ENCODE data around the gene IQSEC1. TPM values are rescaled to one million over a fixed set of nuclear protein-coding genes. Genes with fewer than 3 reads are reported as not detected.

The IQSEC1 gene
- total RNA-seq, 4 donors from 2014 or later = 31.9 to 35.8 (median 34.8) TPM

- 72 to 78% methylated on average over 6 of the region's 6 CpGs for WGBS, 2 donors
- TF ChIP-seq CTCF (IDR thresholded peaks at IDR 0.05) (no peak), POLR2A (IDR thresholded peaks at IDR 0.05) (no peak)
- no peak for DNase-seq (ENCODE audit: low spot score in 2 of 2)
- intact Hi-C loops (cut with DNase I; ENCODE audit: low total_unique reads) = no loop called here
- H3K4me3 ChIP-seq (ENCODE audit: low read depth, poor library complexity, severe bottlenecking) = no peak overlapping the region
These were observed 132.4 kb downstream of the IQSEC1 start for GRCh38 chr3:12940854-12941253.

- H3K4me3 ChIP-seq (ENCODE audit: low read depth, poor library complexity, severe bottlenecking) = no peak overlapping the region
- 78 to 84% methylated on average over 10 of the region's 10 CpGs for WGBS, 2 donors
- TF ChIP-seq POLR2A (IDR thresholded peaks at IDR 0.05) (no peak), CTCF (IDR thresholded peaks at IDR 0.05) (no peak)
- no peak for DNase-seq (ENCODE audit: low spot score in 2 of 2)
- intact Hi-C loops (cut with DNase I; ENCODE audit: low total_unique reads) = no loop called here
These were observed 134.1 kb downstream of the IQSEC1 start for GRCh38 chr3:12939137-12939536.

GRCh38 chr3:12938258-12938711 is 134.9 kb downstream of the IQSEC1 start:
- intact Hi-C loops (cut with DNase I; ENCODE audit: low total_unique reads) = no loop called here
- no peak for TF ChIP-seq POLR2A (IDR thresholded peaks at IDR 0.05)
- TF ChIP-seq CTCF (IDR thresholded peaks at IDR 0.05) = no peak
- WGBS, 2 donors = 56 to 58% methylated on average over 10 of the region's 10 CpGs
- no peak overlapping the region for H3K4me3 ChIP-seq (ENCODE audit: low read depth, poor library complexity, severe bottlenecking)
- DNase-seq (ENCODE audit: low spot score in 2 of 2) = no peak

- no peak for TF ChIP-seq CTCF (IDR thresholded peaks at IDR 0.05)
- TF ChIP-seq POLR2A (IDR thresholded peaks at IDR 0.05) = no peak
- 97 to 98% methylated on average over 59 to 66 of the region's 67 CpGs for WGBS, 2 donors
- intact Hi-C loops (cut with DNase I; ENCODE audit: low total_unique reads) = no loop called here
- no peak for DNase-seq (ENCODE audit: low spot score in 2 of 2)
- H3K4me3 ChIP-seq (ENCODE audit: low read depth, poor library complexity, severe bottlenecking) = no peak overlapping the region
These were observed 137.1 kb downstream of the IQSEC1 start for GRCh38 chr3:12935861-12936830.

GRCh38 chr3:12935023-12935860 is 138.0 kb downstream of the IQSEC1 start:
- WGBS, 2 donors = 88 to 89% methylated on average over 34 to 37 of the region's 37 CpGs

More at GRCh38 chr3:12935023-12935860, 138.0 kb downstream of the IQSEC1 start:
- DNase-seq (ENCODE audit: low spot score in 2 of 2) = no peak
- no peak overlapping the region for H3K4me3 ChIP-seq (ENCODE audit: low read depth, poor library complexity, severe bottlenecking)
- intact Hi-C loops (cut with DNase I; ENCODE audit: low total_unique reads) = no loop called here
- TF ChIP-seq POLR2A (IDR thresholded peaks at IDR 0.05) (no peak), CTCF (IDR thresholded peaks at IDR 0.05) (no peak)

Data from lower leg skin (tissue), 4 donors.